Right cardiac atrium (tissue), 5 donors: ENCODE results near the gene CEP135. TPM values are rescaled to one million over a fixed set of nuclear protein-coding genes. Genes with fewer than 3 reads are reported as not detected.

Experiments used
- ATAC-seq, 2 donors: fragments of 200-7000 bp; cut with Tn5 transposase; one replicate each; pipeline versions ENCODE4 v1.8.0 to v1.9.1; 2020; ENCODE audit warnings: moderate library complexity in 2 of 2, mild to moderate bottlenecking in 1 of 2
- DNase-seq, 3 donors: peaks; one replicate each; pipeline ENCODE4 v3.0.0-alpha.2; 2020
- H3K27ac ChIP-seq: one replicate; pipeline ENCODE4 v1.5.1; 2013; ENCODE audit warnings: mild to moderate bottlenecking, low read length, control low read depth, moderate library complexity
- H3K27me3 ChIP-seq: one replicate; pipeline ENCODE4 v1.6.1; 2013; ENCODE audit not compliant: control insufficient read depth, insufficient read depth
- H3K4me1 ChIP-seq: one replicate; pipeline ENCODE4 v1.6.1; 2013; ENCODE audit warnings: low read length; ENCODE audit not compliant: control insufficient read depth, insufficient read depth
- H3K4me3 ChIP-seq: one replicate; pipeline ENCODE4 v1.5.1; 2013; ENCODE audit warnings: low read length, control low read depth
- H3K9me3 ChIP-seq: one replicate; pipeline ENCODE4 v1.6.1; 2013; ENCODE audit warnings: low read length; ENCODE audit not compliant: control insufficient read depth
- WGBS: extraction: QIAGEN DNeasy Blood & Tissue Kit; methylation state at CpG from one replicate; pipeline ENCODE4 v1.1.7; 2013; 5-methylcytosine and 5-hydroxymethylcytosine counted together
- intact Hi-C, 4 donors: fragments of 100-400 bp; cut with DNase I; formaldehyde crosslinking; loops; one replicate each; pipeline versions ENCODE4 v1.11.0 to v1.14.0; 2022 to 2023
- long read RNA-seq, 4 donors: library from polyadenylated mRNA; unstranded; transcript quantifications; one replicate each; pipeline ENCODE4 v2.0.0, GENCODE V29; 2020 to 2021
- polyA plus RNA-seq: library from polyadenylated mRNA; stranded (reverse); fragments of 200-250 nt; gene quantifications from one replicate; pipeline ENCODE4 v1.2.3, GENCODE V29; 2013
- total RNA-seq, 4 donors: library from RNA; stranded (reverse); fragmentation: NEBNext Ultra II Directional; extraction: Animal tissue kit (Norgen Biotek cat#: 25700); gene quantifications; one replicate each; pipeline ENCODE4 v1.2.1, GENCODE V29; 2021
- donor health status: healthy with polysubstance abuse.
- donor health status: DM: no; HTN: yes; CAD: no.
- donor health status: DM: no; HTN: no; CAD: no.
- donor health status: DM: no; HTN: yes; CAD: no; lungs with severe emphysema.
- donor health status: DM: yes; HTN: yes; CAD: no.

CEP135 gene
- 1 to 10 TPM; 2.1 to 3.0 (median 2.7) TPM for total RNA-seq
- 1.3 TPM for polyA plus RNA-seq
- long read RNA-seq, donor 1, partial matches to known transcripts = 1 of 1 reads
- long read RNA-seq, donor 1, other reads (novel, unspliced or antisense) = 0 of 1 reads
- long read RNA-seq, donor 2, partial matches to known transcripts = 0 of 1 reads
- long read RNA-seq, donor 2, other reads (novel, unspliced or antisense) = 1 of 1 reads
- long read RNA-seq, donor 3, full-length matches to known transcripts = 1 of 6 reads
- long read RNA-seq, donor 3, partial matches to known transcripts = 4 of 6 reads
- long read RNA-seq, donor 3, other reads (novel, unspliced or antisense) = 1 of 6 reads
- long read RNA-seq, donor 4 = 0 reads

- Histone ChIP-seq H3K27me3 (no peaks in the 10 kb centered on the region), H3K9me3 (no peaks in the 10 kb centered on the region), H3K4me1 (peaks cover 4% of the 10 kb centered on the region), H3K4me3 (peak within 1 kb of the TSS; percentile 56), H3K27ac (peak within 1 kb of the TSS; percentile 78)
- ATAC-seq (peak; percentile 98), DNase-seq (peak; percentile 96 to 99 (median 98))
- intact Hi-C loops = loop anchor here (2.0 to 5.0 kb wide), 2 partner anchors 352 to 353 kb away; no protein-coding TSS in a partner anchor
- under 1% methylated on average over 77 of the region's 77 CpGs for WGBS
Measured at GRCh38 chr4:55948726-55949481, at the start of gene CEP135. Gene CEP135, plus strand, starts transcription at chr4:55948945. Its CDS starts 3,186 bp downstream, at chr4:55952131.

- Histone ChIP-seq H3K9me3 (no peaks in the 10 kb centered on the region), H3K4me3 (no peak overlapping the region), H3K4me1 (no peaks in the 10 kb centered on the region), H3K27me3 (no peaks in the 10 kb centered on the region), H3K27ac (no peak overlapping the region)
- no peak for ATAC-seq
- intact Hi-C loops = no loop called here
- DNase-seq = no peak
- 93% methylated on average over 4 of the region's 4 CpGs for WGBS
Measured at GRCh38 chr4:55902677-55903076, 46.1 kb upstream of the CEP135 start.

GRCh38 chr4:55903577-55903976 lies 45.2 kb upstream of the CEP135 start:
- no peaks in the 10 kb centered on the region for H3K27me3 ChIP-seq
- intact Hi-C loops = no loop called here
- H3K27ac ChIP-seq = no peak overlapping the region
- H3K9me3 ChIP-seq = no peaks in the 10 kb centered on the region
- no peak for ATAC-seq
- H3K4me3 ChIP-seq = no peak overlapping the region
- no peaks in the 10 kb centered on the region for H3K4me1 ChIP-seq
- no peak for DNase-seq

GRCh38 chr4:55904576-55904975 lies 44.2 kb upstream of the CEP135 start:
- DNase-seq (no peak), ATAC-seq (no peak)
- no peaks in the 10 kb centered on the region for H3K27me3 ChIP-seq
- H3K27ac ChIP-seq = no peak overlapping the region
- no peaks in the 10 kb centered on the region for H3K4me1 ChIP-seq
- no peaks in the 10 kb centered on the region for H3K9me3 ChIP-seq
- H3K4me3 ChIP-seq = no peak overlapping the region
- intact Hi-C loops = no loop called here

GRCh38 chr4:55906323-55906722 lies 42.4 kb upstream of the CEP135 start:
- no peak for DNase-seq
- H3K9me3 ChIP-seq = no peaks in the 10 kb centered on the region
- no peaks in the 10 kb centered on the region for H3K27me3 ChIP-seq
- intact Hi-C loops = no loop called here
- no peaks in the 10 kb centered on the region for H3K4me1 ChIP-seq
- no peak overlapping the region for H3K27ac ChIP-seq
- ATAC-seq = no peak
- no peak overlapping the region for H3K4me3 ChIP-seq
- WGBS = 78% methylated on average over 6 of the region's 6 CpGs

GRCh38 chr4:55906989-55907388 lies 41.8 kb upstream of the CEP135 start:
- DNase-seq = no peak
- Histone ChIP-seq H3K4me3 (no peak overlapping the region), H3K27me3 (no peaks in the 10 kb centered on the region), H3K27ac (no peak overlapping the region), H3K9me3 (no peaks in the 10 kb centered on the region), H3K4me1 (no peaks in the 10 kb centered on the region)
- WGBS = 62% methylated on average over 3 of the region's 3 CpGs
- no peak for ATAC-seq
- intact Hi-C loops = no loop called here

- H3K27ac ChIP-seq = no peak overlapping the region
- H3K9me3 ChIP-seq = no peaks in the 10 kb centered on the region
- ATAC-seq (no peak), DNase-seq (no peak)
- no peaks in the 10 kb centered on the region for H3K27me3 ChIP-seq
- H3K4me1 ChIP-seq = no peaks in the 10 kb centered on the region
- intact Hi-C loops = no loop called here
- no peak overlapping the region for H3K4me3 ChIP-seq
Measured at GRCh38 chr4:55907469-55907868, 41.3 kb upstream of the CEP135 start.

GRCh38 chr4:55910140-55910539 lies 38.6 kb upstream of the CEP135 start:
- Histone ChIP-seq H3K27me3 (no peaks in the 10 kb centered on the region), H3K4me1 (no peaks in the 10 kb centered on the region), H3K27ac (no peak overlapping the region), H3K9me3 (no peaks in the 10 kb centered on the region), H3K4me3 (no peak overlapping the region)
- intact Hi-C loops = no loop called here
- DNase-seq (no peak), ATAC-seq (no peak)
- WGBS = 97% methylated on average over 1 of the region's 1 CpG

GRCh38 chr4:55912249-55912648 lies 36.5 kb upstream of the CEP135 start:
- DNase-seq (no peak), ATAC-seq (no peak)
- no peaks in the 10 kb centered on the region for H3K27me3 ChIP-seq
- 81% methylated on average over 6 of the region's 6 CpGs for WGBS
- no peak overlapping the region for H3K27ac ChIP-seq
- no peak overlapping the region for H3K4me3 ChIP-seq
- no peaks in the 10 kb centered on the region for H3K4me1 ChIP-seq
- H3K9me3 ChIP-seq = no peaks in the 10 kb centered on the region
- intact Hi-C loops = no loop called here

GRCh38 chr4:55920571-55920970 lies 28.2 kb upstream of the CEP135 start:
- DNase-seq (no peak), ATAC-seq (peak; percentile 19 to 25)
- Histone ChIP-seq H3K4me1 (no peaks in the 10 kb centered on the region), H3K27me3 (no peaks in the 10 kb centered on the region), H3K4me3 (no peak overlapping the region), H3K27ac (no peak overlapping the region), H3K9me3 (no peaks in the 10 kb centered on the region)
- WGBS = 74% methylated on average over 5 of the region's 5 CpGs
- intact Hi-C loops = no loop called here

- H3K4me3 ChIP-seq = no peak overlapping the region
- no peak for ATAC-seq
- no peaks in the 10 kb centered on the region for H3K27me3 ChIP-seq
- no peaks in the 10 kb centered on the region for H3K4me1 ChIP-seq
- 79% methylated on average over 3 of the region's 3 CpGs for WGBS
- intact Hi-C loops = no loop called here
- no peaks in the 10 kb centered on the region for H3K9me3 ChIP-seq
- H3K27ac ChIP-seq = no peak overlapping the region
- DNase-seq = no peak
Measured at GRCh38 chr4:55921093-55921492, 27.7 kb upstream of the CEP135 start.
